ENCODE measurements around the gene ZFYVE1.
"Not testable (repeated sequence)": the region's sequence is repeated elsewhere in the genome, so short reads cannot be mapped to it uniquely, and the experiment has no call there.

Gene ZFYVE1

GRCh38 chr14:73026845-73027542 is at the start of gene ZFYVE1:
ZFYVE1 (minus strand) TSS chr14:73027106; CDS start chr14:73024508, 2,598 bp downstream.
- DNase-seq (ENCODE audit: low read depth), result peak; percentile 73

GRCh38 chr14:73069585-73069984 is 42.7 kb upstream of the ZFYVE1 start:
- no peak for DNase-seq (ENCODE audit: low read depth)

- no peak for DNase-seq (ENCODE audit: low read depth)
Measured at GRCh38 chr14:73058922-73059673, 32.2 kb upstream of the ZFYVE1 start.

- peak; percentile 87 for DNase-seq (ENCODE audit: low read depth)
Measured at GRCh38 chr14:73058224-73058921, 31.5 kb upstream of the ZFYVE1 start, which contains the start of gene RBM25. RBM25 (plus strand) TSS chr14:73058534; CDS start chr14:73071642, 13,108 bp downstream.

- no peak for DNase-seq (ENCODE audit: low read depth)
Measured at GRCh38 chr14:73057944-73058223, 31.0 kb upstream of the ZFYVE1 start.

- no peak for DNase-seq (ENCODE audit: low read depth)
Measured at GRCh38 chr14:73055251-73055650, 28.3 kb upstream of the ZFYVE1 start.

- DNase-seq (ENCODE audit: low read depth), result no peak
Measured at GRCh38 chr14:73049428-73049827, 22.5 kb upstream of the ZFYVE1 start.

GRCh38 chr14:73047808-73048207 is 20.9 kb upstream of the ZFYVE1 start:
- DNase-seq (ENCODE audit: low read depth), result no peak

- DNase-seq (ENCODE audit: low read depth), result not testable (repeated sequence)
Measured at GRCh38 chr14:73036706-73037450, 10.0 kb upstream of the ZFYVE1 start.

GRCh38 chr14:73027984-73028383 is 1.1 kb upstream of the ZFYVE1 start:
- no peak for DNase-seq (ENCODE audit: low read depth)

- DNase-seq (ENCODE audit: low read depth), result no peak
Measured at GRCh38 chr14:73027546-73027945, 640 bp upstream of the ZFYVE1 start.

- DNase-seq (ENCODE audit: low read depth), result no peak
Measured at GRCh38 chr14:73026243-73026844, 562 bp downstream of the ZFYVE1 start.

- DNase-seq (ENCODE audit: low read depth), result no peak
Measured at GRCh38 chr14:73025544-73025943, 1.4 kb downstream of the ZFYVE1 start.

GRCh38 chr14:73022051-73022450 is 4.9 kb downstream of the ZFYVE1 start:
- DNase-seq (ENCODE audit: low read depth), result no peak

- not testable (repeated sequence) for DNase-seq (ENCODE audit: low read depth)
Measured at GRCh38 chr14:73016011-73016410, 10.9 kb downstream of the ZFYVE1 start.

GRCh38 chr14:73015552-73015951 is 11.4 kb downstream of the ZFYVE1 start:
- not testable (repeated sequence) for DNase-seq (ENCODE audit: low read depth)

- DNase-seq (ENCODE audit: low read depth), result no peak
Measured at GRCh38 chr14:73014105-73014504, 12.8 kb downstream of the ZFYVE1 start.

GRCh38 chr14:73011189-73011588 is 15.7 kb downstream of the ZFYVE1 start:
- not testable (repeated sequence) for DNase-seq (ENCODE audit: low read depth)

- DNase-seq (ENCODE audit: low read depth), result no peak
Measured at GRCh38 chr14:73008501-73008900, 18.4 kb downstream of the ZFYVE1 start.

GRCh38 chr14:73007835-73008234 is 19.1 kb downstream of the ZFYVE1 start:
- DNase-seq (ENCODE audit: low read depth), result no peak

- not testable (repeated sequence) for DNase-seq (ENCODE audit: low read depth)
Measured at GRCh38 chr14:73004641-73005040, 22.3 kb downstream of the ZFYVE1 start.

GRCh38 chr14:73003681-73004080 is 23.2 kb downstream of the ZFYVE1 start:
- DNase-seq (ENCODE audit: low read depth), result no peak
